Type B pancreatic cell (in vitro differentiated cells): ENCODE results near the gene IL24. TPM values are rescaled to one million over a fixed set of nuclear protein-coding genes. Genes with fewer than 3 reads are reported as not detected.

Experiments
- DNase-seq: peaks from one replicate; pipeline ENCODE4 v3.0.0; 2021; ENCODE audit warnings: mixed read lengths; ENCODE audit not compliant: unreplicated experiment; ENCODE audit errors: extremely low spot score
- H3K27ac Mint-ChIP-seq: 2 replicates; pipeline ENCODE4 v1.8.0; 2021; ENCODE audit warnings: mild to moderate bottlenecking, mixed read lengths
- H3K27me3 Mint-ChIP-seq: 2 replicates; pipeline ENCODE4 v1.8.0; 2021; ENCODE audit warnings: mixed read lengths
- H3K36me3 Mint-ChIP-seq: 2 replicates; pipeline ENCODE4 v1.8.0; 2021; ENCODE audit warnings: mixed read lengths
- H3K4me1 Mint-ChIP-seq: one replicate; pipeline ENCODE4 v1.8.0; 2021; ENCODE audit warnings: mixed read lengths; ENCODE audit not compliant: unreplicated experiment
- H3K4me3 Mint-ChIP-seq: 2 replicates; pipeline ENCODE4 v1.8.0; 2021; ENCODE audit warnings: mild to moderate bottlenecking, mixed read lengths
- H3K9me3 Mint-ChIP-seq: 2 replicates; pipeline ENCODE4 v1.8.0; 2021; ENCODE audit warnings: mixed read lengths
- CTCF ChIP-seq: fragments of 200-600 bp; sonication (generic); conservative IDR thresholded peaks from 2 replicates; pipeline ENCODE4 v1.5.0; 2021; ENCODE audit warnings: antibody characterized with exemption, mild to moderate bottlenecking
- total RNA-seq: library from RNA; stranded (reverse); gene quantifications from 2 replicates; pipeline ENCODE4 v1.2.1, GENCODE V29; 2021; ENCODE audit warnings: low replicate concordance

The IL24 gene
- total RNA-seq, 1 donor from 2014 or later: not detected

DNA sequence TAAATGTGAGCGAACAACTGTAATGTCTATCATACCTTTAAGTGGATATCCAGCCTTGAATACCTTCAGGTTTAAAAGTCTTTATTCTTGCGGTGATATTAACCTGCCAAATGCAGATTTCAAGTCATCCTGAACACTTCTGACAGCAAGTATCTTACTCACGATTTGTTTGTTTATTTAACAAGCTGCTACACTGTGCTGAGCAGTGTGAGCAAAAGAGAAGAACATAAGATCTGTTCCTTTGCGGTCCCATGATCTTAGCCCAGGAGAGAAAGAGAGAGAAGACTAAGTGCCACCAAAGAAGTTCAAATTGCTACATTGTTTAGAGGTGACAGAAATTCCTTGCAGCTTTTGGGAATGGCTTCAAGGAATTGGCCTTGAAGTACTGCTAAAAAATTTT is 9.5 kb upstream of the IL24 start:
- no peak overlapping the region for H3K27ac Mint-ChIP-seq
- no peaks in the 10 kb centered on the region for H3K36me3 Mint-ChIP-seq

DNA sequence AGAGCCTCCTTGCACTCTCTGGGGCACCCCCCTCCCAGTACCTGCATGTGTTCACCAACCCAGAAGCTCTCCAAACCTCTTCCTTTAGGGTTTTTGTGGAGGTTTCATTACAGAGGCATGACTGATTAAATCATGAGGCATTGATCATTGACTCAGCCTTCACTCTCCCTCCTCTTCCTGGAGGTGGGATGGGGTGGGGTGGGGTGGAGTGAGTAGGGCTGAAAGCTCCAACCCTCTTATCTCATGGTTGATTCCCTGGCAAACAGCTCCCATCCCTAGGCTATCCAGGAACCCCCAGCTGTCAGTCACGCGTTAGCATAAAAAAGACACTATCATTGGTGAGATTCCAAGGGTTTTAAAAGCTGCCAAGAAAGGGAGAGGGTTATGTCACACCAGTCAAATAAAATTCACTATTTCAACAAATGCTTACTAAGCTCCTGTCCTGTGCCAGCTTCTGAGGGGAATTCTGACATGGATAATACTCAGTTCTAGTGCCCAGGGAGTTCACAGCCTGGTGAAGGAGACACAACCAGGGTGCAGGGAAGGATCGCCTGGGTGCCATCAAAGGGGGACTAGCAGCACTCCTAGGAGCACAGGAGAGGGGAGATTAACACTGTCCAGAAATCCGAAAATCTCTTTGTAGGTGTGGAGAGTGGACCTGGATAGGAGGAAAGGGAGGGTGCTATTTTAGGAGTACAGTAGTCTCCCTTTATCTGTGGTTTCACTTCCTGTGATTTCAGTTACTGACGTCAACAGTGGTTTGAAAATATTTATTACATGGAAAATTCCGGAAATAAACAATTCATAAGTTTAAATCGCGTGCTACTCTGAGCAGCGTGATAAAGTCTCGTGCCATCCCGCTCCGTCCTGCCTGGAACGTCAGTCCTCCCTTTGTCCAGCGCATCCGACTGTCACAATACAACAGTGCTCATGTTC is 6.8 kb upstream of the IL24 start:
- no peak for DNase-seq
- Mint-ChIP-seq H3K9me3 (no peaks in the 10 kb centered on the region), H3K36me3 (no peaks in the 10 kb centered on the region), H3K4me1 (peaks cover 7% of the 10 kb centered on the region), H3K27ac (no peak overlapping the region), H3K4me3 (no peak overlapping the region), H3K27me3 (peaks cover 24% of the 10 kb centered on the region)
- TF ChIP-seq CTCF: no peak

More for the DNA sequence above, 9.5 kb upstream of the IL24 start:
- Mint-ChIP-seq H3K9me3 (no peaks in the 10 kb centered on the region), H3K27me3 (peaks cover 19% of the 10 kb centered on the region), H3K4me1 (peaks cover 5% of the 10 kb centered on the region), H3K4me3 (no peak overlapping the region)
- TF ChIP-seq CTCF: no peak
- no peak for DNase-seq

- no peaks in the 10 kb centered on the region for H3K36me3 Mint-ChIP-seq
- H3K27ac Mint-ChIP-seq: no peak overlapping the region
- peaks cover 15% of the 10 kb centered on the region for H3K4me1 Mint-ChIP-seq
- H3K27me3 Mint-ChIP-seq: peaks cover 24% of the 10 kb centered on the region
- TF ChIP-seq CTCF: no peak
- H3K4me3 Mint-ChIP-seq: no peak overlapping the region
- H3K9me3 Mint-ChIP-seq: no peaks in the 10 kb centered on the region
- no peak for DNase-seq
Measured at GRCh38 chr1:206891412-206891811, 5.8 kb upstream of the IL24 start.

DNA sequence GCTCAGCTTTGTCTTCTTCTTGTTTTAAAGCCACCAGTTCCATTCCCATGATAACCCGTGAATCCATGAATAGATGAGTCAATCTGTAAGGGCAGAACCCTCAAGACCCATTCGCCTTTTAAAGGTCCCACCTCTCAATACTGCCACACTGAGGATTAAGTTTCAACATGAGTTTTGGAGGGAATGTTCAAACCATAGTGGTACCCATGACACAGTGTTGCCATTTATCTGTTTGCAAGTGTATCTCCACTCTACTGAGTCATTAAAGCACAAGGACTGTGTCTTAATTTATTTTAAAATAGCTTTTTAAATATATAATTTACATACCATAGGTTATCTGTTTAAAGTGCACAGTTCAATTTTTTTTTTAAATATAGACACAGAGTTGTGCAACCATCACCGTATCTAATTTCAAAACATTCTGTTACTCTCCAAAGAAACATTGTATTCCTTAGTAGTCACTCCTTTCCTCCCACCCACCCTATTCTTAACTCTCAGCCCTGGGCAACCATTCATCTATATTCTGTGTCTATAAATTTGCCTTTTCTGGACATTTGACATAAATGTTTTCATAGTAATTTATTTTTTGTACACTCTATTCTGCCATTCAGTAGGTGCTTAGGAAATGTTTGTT is 4.8 kb upstream of the IL24 start:
- Mint-ChIP-seq H3K4me3 (no peak overlapping the region), H3K27ac (no peak overlapping the region), H3K4me1 (peaks cover 10% of the 10 kb centered on the region), H3K36me3 (no peaks in the 10 kb centered on the region), H3K27me3 (peaks cover 22% of the 10 kb centered on the region), H3K9me3 (no peaks in the 10 kb centered on the region)
- no peak for TF ChIP-seq CTCF
- DNase-seq: no peak

GRCh38 chr1:206893380-206893779 is 3.9 kb upstream of the IL24 start:
- H3K27ac Mint-ChIP-seq: no peak overlapping the region
- DNase-seq: no peak
- H3K4me3 Mint-ChIP-seq: no peak overlapping the region
- TF ChIP-seq CTCF: no peak
- no peaks in the 10 kb centered on the region for H3K9me3 Mint-ChIP-seq
- H3K36me3 Mint-ChIP-seq: no peaks in the 10 kb centered on the region
- H3K27me3 Mint-ChIP-seq: peaks cover 20% of the 10 kb centered on the region
- H3K4me1 Mint-ChIP-seq: peaks cover 10% of the 10 kb centered on the region
